Keratinocyte (primary cell): ENCODE measurements around the gene REPS1.

Experiments used
- EZH2 ChIP-seq: IDR thresholded peaks from one replicate; pipeline ENCODE4 v1.6.1; 2012; ENCODE audit warnings: inconsistent platforms, mild to moderate bottlenecking, low read length, moderate library complexity
- TF ChIP-seq, protein P1 (sequence below), 3 experiments: IDR thresholded peaks in 1 of 3; conservative IDR thresholded peaks in 1 of 3; optimal IDR thresholded peaks in 1 of 3; 2 replicates in 2 of 3; 3 replicates in 1 of 3; pipeline versions ENCODE3 to v1.5.1; 2011; ENCODE audit warnings: low read length in 3 of 3, mild to moderate bottlenecking in 3 of 3, moderate library complexity in 2 of 3, control low read depth in 1 of 3, inconsistent platforms in 1 of 3; ENCODE audit not compliant: insufficient read depth in 2 of 3; ENCODE audit errors: extremely low read depth in 1 of 3

DNA sequence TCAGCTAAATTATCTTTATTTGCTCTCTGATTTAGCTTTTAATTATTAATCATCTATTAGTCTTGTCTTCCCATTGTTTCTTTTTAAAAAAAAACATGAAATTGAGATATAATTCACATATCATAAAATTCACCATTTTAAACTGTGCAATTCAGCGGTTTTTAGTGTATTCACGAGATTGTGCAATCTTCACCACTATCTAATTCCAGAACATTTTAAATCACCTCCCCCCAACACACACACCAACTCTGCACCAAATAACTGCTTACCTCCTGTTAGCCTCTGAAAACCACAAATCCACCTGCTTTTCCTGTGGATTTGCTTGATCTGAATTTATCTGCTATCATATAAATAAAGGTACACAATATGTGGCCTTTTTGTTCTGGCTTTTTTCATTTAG is 31.7 kb upstream of the REPS1 start:
- TF ChIP-seq, protein P1, sequence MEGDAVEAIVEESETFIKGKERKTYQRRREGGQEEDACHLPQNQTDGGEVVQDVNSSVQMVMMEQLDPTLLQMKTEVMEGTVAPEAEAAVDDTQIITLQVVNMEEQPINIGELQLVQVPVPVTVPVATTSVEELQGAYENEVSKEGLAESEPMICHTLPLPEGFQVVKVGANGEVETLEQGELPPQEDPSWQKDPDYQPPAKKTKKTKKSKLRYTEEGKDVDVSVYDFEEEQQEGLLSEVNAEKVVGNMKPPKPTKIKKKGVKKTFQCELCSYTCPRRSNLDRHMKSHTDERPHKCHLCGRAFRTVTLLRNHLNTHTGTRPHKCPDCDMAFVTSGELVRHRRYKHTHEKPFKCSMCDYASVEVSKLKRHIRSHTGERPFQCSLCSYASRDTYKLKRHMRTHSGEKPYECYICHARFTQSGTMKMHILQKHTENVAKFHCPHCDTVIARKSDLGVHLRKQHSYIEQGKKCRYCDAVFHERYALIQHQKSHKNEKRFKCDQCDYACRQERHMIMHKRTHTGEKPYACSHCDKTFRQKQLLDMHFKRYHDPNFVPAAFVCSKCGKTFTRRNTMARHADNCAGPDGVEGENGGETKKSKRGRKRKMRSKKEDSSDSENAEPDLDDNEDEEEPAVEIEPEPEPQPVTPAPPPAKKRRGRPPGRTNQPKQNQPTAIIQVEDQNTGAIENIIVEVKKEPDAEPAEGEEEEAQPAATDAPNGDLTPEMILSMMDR (optimal IDR thresholded peaks at IDR 0.05 in 1 of 3, IDR thresholded peaks at IDR 0.05 in 1 of 3, conservative IDR thresholded peaks at IDR 0.05 in 1 of 3; ENCODE audit: extremely low read depth in 1 of 3, insufficient read depth in 2 of 3, low read length in 3 of 3) = no peak
- TF ChIP-seq EZH2 = no peak
